EL (cell line): ENCODE results near the gene C3orf22.
"Not testable (repeated sequence)": the region's sequence is repeated elsewhere in the genome, so short reads cannot be mapped to it uniquely, and the experiment has no call there.

ENCODE experiments used
- DNase-seq: peaks from one replicate; pipeline ENCODE4 v3.0.0-alpha.2; 2016

C3orf22 gene

GRCh38 chr3:126541628-126542339, 16.9 kb downstream of the C3orf22 start:
- DNase-seq, result no peak

DNA sequence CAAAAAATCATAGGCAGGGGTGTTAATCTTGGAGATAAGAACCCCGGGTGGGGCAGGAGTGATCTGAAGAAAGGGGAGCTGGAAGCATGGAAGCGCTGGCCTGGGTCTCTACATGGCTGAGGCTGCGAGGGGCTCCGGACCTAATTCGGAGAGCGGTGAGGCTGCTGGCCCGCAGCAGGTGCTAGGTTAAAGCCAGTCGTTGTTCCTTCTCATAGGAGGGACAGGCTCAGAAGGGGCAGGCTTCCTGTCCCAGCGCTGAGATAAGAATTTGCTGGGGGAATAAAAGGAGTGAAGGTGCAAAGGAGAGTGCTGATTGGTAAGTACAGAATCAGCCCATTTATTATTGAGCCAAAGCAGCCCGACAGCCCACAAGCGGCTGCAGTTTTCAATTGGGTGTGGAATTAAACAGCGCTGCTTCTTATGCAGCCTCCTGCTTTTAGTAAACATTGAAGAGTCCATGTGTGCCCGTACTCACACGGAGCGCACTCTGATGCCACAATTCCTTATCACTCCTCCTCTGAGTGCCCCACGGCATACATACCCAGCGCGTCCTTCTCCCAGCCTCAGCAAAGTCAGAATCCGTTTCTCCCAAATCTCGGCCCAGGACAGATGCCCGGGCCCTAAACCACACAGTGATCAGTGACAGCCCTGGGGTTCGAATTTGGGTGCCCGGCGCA, 17.6 kb downstream of the C3orf22 start:
- no peak for DNase-seq

DNA sequence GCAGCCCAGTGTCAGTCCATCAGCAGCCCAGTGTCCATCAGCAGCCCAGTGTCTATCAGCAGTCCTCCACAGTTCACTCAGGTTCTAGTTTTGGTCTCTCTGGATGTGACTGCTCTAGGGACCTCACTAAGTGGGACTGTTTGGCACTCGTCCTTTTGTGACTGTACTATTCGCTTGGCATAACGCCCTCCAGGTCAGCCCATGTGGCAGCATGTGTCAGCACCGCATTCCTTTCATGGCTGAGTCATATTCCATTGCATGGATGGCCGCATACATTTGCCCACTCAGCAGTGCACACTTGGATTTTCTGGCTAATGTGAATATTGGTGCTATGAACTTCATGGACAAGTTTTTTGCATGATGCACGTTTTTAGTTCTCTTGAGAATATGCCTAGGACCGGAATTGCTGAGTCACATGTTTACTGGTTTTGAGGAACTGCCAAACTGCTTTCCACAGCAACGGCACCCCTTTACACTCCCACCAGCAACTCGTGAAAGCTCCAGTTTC, 18.3 kb downstream of the C3orf22 start:
- peak; percentile 98 for DNase-seq

DNA sequence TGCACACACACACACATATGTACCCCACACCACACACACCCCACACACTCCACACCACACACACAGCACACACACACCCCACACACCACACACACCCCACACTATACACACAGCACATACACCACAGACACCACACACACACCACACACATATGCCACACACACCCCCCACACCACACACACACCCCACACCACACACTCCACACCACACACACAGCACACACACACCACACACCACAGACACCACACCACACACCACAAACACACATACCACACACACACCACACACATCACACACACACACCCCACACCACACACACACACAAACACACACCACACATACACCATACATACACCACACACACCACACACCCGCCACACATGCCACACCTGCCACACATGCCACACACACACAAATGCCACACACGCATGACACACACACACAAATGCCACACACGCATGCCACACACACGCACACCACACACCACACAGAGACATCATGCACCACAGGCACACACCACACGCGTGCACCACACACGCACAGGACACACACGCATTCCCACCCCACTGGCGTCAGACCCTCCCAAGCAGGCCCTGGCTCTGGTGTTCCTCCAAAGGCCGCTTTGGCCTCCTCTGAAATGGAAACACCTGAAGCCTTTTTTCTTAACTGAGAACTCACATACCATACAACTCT, 19.0 kb downstream of the C3orf22 start:
- no peak for DNase-seq

DNA sequence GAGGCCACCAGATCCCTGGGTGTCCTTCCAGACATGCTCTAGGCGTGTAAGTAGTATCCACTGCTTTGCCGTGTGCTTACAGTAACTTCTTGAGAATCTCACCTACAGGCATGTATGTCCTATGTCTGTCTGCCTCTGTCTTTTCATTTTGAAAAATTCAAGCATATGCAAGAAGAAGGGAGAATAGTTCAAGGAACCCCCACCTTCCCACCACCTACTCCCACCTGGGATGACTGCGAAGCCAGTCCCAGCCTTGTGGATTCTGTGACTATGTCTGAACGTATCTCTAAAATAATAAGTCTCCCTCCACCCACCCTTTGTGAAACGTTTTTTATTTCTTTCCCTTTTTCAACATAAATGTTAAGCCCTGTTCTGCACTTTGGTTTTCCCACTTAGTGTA, 19.8 kb downstream of the C3orf22 start:
- DNase-seq, result no peak

- no peak for DNase-seq
These were observed 20.4 kb downstream of the C3orf22 start for GRCh38 chr3:126538316-126538715.

GRCh38 chr3:126537730-126538281, 20.9 kb downstream of the C3orf22 start:
- DNase-seq, result no peak

DNA sequence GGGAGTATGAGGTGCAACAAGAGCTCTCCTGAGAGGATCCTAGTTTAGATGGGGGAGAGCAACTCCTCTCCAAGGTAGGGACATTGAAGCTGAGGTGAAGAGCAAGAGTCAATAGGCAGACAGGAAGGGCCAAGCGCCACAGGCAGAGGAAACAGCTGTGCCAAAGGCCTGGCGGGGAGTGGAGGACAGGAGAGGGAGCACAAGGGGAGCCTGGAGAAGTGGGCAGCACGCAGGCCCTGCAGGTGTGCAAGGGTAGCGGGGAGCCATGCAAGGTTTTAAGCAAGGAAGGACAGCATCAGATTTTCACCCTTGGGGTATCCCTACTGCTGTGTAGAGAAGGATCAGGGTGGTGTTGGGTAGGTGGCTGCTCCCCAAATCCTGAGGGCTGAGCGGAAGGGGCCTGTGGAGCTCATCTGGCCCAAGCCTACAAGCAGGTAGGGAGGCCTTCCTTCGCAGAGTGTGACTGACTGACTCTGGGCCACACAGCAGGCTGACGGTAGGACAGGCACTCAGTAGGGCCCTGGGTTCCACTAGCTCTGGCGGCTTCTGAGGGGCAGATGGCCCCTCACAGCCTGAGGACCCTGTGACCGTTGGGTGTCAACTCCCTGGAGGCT, 21.5 kb downstream of the C3orf22 start:
- DNase-seq, result no peak

GRCh38 chr3:126536126-126536525, 22.6 kb downstream of the C3orf22 start:
- DNase-seq, result no peak

GRCh38 chr3:126535636-126536035, 23.1 kb downstream of the C3orf22 start:
- no peak for DNase-seq

DNA sequence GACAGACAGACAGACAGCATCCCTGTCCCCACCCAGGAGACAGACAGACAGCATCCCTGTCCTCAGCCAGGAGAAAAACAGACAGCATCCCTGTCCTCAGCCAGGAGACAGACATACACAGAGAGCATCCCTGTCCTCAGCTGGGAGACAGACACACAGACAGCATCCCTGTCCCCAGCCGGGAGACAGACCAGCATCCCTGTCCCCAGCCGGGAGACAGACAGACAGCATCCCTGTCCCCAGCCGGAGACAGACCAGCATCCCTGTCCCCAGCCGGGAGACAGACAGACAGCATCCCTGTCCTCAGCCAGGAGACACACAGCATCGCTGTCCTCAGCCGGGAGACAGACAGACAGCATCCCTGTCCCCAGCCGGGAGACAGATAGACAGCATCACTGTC, 24.0 kb downstream of the C3orf22 start:
- DNase-seq, result not testable (repeated sequence)

GRCh38 chr3:126533506-126533905, 25.2 kb downstream of the C3orf22 start:
- no peak for DNase-seq

GRCh38 chr3:126531051-126531330, 27.7 kb downstream of the C3orf22 start:
- DNase-seq, result no peak

DNA sequence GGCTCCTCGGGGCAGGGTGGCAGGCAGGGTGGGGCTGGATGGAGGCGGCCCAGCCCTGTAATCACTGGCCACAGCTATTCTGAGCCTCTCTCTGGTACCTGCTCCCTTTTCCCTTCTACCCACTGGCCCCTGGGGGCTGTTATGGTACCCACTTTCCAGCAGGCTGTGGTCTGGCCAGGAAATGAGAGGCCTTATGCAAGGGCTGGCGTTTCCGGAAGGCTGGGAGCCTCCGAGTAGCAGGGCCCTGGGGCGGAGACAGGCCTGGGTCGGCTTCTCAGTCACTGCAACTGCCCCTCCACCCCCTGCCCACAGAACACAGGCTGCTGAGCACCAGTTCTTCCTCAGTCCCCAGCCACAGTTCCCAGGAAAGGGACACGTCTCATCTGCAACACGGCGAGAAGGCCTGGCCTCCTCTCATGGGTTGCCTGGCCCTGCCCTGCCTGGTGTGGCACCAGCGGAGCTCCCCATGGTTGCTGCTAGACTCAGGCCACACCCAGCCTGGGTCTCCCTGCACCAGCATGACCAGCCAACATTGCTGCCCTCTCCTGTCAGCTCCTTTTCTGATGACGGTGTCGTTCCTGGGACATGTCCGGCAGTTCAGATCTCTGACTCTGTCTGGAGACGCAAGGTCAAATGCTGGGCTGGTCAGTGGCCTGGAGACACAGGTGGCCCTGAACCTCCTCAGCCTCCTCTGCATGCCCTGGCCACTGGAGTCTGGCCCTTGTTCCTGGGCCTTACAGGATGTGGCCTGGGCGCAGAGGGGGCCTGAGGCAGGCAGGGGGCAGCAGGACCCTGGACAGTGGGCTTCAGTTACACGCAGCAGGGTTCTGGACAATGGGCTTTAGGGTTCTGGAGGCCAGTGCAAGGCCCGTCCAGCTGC, 28.3 kb downstream of the C3orf22 start:
- DNase-seq, result no peak

DNA sequence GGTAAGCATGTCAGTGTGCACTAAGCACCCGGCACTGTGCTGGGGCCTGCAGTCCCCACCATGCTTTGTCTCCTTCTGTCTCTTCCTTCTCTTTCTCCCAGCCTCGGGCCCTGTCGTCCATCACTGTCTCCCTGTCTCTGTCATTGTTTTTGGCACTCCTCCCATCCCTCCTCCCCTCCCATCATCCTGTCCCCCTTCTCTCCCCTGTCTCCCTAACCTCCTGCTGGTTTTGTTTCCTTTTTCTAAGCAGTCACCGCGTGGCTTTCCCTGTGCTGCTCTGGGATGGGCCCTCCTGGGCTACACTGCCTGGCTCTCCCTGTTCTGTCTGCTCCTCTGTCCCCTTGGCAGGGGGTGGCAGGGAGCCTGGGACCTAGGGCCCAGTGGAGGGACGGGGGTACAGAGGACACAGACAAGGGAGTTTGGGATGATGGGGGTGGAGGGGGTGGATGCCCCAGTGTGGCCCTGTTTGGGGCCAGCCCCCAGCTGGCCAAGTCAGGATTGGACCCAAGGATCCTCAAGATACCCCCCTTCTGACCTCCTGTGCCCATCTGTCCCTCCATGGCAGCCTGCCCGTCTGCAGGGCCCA, 29.1 kb downstream of the C3orf22 start:
- no peak for DNase-seq

GRCh38 chr3:126528800-126529541, 29.8 kb downstream of the C3orf22 start:
- DNase-seq, result no peak

DNA sequence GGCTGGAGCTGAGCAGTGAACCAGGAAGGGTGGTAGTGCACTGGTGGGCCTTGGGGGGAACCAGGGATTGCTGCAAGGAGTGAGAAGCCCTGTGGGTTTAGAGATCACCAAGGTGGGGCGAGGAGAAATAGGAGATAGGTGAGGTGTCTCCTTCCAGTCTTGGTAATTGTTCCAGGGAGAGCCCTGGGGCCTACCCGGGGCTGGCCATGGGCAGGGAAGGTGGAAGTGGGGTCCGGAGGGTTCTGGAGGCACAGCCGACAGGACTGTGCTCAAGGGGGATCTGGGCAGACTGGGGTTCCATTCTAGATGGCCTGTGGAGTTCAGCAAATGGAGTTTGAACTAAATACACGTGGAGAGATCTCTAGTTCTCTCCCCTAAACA, 30.3 kb downstream of the C3orf22 start:
- DNase-seq, result no peak

DNA sequence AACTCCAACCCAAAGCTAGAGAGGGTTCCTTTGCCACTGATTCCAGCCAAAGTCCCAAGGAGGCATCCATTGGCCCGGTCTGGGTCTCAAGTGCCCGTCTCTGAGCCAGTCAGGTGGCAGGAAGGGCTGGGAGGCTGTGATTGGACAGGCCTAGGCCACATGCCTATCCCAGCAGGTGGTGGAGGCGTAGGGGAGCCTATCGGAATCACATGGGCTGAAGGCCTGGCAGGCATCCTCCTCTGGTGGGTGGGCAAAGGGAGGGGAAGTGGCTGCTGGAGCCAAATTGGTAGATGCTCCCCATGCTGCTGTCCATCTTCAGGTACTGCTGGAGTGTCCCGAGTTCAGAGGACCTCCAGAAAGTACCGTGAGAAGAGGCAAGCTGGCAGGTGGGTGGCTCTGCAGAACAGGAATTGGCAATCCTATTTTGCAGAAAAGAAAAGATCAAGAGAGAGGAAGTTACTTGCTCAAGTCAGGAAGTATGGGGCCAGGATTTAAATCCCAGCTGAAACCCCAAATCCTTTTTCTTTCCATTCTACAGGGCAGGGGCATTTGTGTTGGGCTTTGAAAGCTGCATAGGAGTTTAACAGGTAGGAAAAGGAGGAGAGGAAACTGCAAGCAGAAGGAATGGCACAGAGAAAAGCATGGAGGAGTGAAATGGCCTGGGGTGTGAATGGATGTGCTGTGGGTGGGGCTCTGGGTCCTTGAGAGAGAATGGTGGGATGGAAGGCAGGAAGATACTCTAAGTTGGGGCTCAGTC, 31.1 kb downstream of the C3orf22 start:
- no peak for DNase-seq

GRCh38 chr3:126527006-126527405, 31.7 kb downstream of the C3orf22 start:
- no peak for DNase-seq

DNA sequence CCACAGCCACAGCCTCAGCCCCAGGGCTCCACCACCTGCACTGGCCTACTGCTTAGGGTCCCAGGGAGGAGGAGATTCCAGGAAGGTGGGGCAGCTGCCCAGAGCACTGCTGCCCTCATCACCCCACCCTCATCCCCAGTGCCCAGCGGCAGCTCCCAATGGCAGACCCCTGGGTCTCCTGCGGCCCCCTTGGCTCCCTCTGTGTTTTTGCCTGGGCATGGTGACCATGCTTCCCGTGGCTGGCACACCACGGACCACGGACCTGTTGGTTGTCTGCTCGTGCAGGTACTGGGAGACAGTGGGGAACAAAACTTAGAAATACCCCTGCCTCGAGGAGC, 32.1 kb downstream of the C3orf22 start:
- no peak for DNase-seq
